Hair follicular keratinocyte (primary cell): ENCODE measurements around the gene SEMA6A. TPM values are rescaled to one million over a fixed set of nuclear protein-coding genes. Genes with fewer than 3 reads are reported as not detected.

ENCODE experiments used
- total RNA-seq: library from RNA; depleted of rRNA; stranded (reverse); fragments of >200 nt; gene quantifications from 2 replicates; pipeline ENCODE4 v1.2.3, GENCODE V29; 2015

Gene SEMA6A
- total RNA-seq = 0.11 and 0.39 TPM in 2 replicates

GRCh38 chr5:116574367-116575325 is at the start of gene SEMA6A:
TSS of gene SEMA6A (minus strand) at chr5:116574823. CDS start at chr5:116504944, 69,879 bp downstream.

